Neural progenitor cell (in vitro differentiated cells): Measurements from ENCODE around the gene SPIRE2.

Experiments
- CTCF ChIP-seq: fragments of 200-600 bp; sonication (generic); IDR thresholded peaks from 2 replicates; pipeline ENCODE4 v1.5.1; 2017; ENCODE audit warnings: antibody characterized with exemption, mild to moderate bottlenecking
- EZH2 ChIP-seq: fragments of 200-600 bp; sonication (generic); IDR thresholded peaks from 2 replicates; pipeline ENCODE4 v1.6.1; 2017; ENCODE audit warnings: antibody characterized with exemption, mild to moderate bottlenecking, moderate library complexity

- TF ChIP-seq CTCF (no peak), EZH2 (no peak)
Measured at GRCh38 chr16:89881368-89881730, 53.1 kb downstream of the SPIRE2 start.
